Parietal lobe (tissue), 1 donor: ENCODE measurements around the gene MEIS3. TPM values are rescaled to one million over a fixed set of nuclear protein-coding genes. Genes with fewer than 3 reads are reported as not detected.

Experiments used
- total RNA-seq: library from RNA; depleted of rRNA; stranded (reverse); fragments of >200 nt; gene quantifications from one replicate; pipeline ENCODE4 v1.2.3, GENCODE V29; 2014

MEIS3 gene
- total RNA-seq, result 94.8 TPM

DNA sequence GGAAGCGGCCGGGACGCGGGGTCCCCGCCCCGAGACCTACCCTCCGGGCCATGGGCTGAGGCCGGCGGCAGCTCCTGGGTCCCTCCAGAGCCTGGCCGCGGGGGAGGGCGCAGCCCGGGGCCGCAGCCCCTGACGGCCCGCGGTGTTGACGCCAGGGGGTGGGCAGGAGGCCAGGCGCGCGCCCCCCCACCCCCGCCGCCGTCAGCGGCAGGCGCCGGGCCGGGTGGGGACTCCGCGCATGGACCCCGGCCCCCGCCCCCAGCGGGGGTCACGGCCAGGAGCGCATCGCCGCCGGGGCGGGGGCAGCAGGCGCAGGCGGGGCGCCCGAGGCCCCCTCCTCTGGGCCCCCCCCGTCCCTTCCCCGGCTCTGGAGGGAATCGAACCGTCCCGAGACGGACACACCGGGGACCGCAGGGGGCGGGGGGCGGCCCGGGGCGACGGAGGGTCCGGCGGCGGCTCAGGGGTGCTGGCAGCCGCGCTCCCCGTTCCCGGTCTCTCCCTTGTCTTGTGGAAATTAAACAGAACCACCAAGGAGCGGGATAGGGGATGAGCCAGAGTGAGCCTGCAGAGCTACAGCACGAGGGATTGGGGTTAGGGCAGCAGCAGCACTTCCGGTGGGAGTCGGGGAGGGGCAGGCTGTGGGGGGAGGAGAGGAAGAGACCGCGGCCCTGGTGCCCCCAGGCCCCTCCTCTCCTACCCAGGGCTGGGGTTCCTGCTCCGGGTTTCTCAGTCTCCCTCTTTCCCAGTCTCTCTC lies at the start of gene MEIS3:
MEIS3 (minus strand) TSS at position 498 of the 754 bp plus-strand sequence; CDS start at position 52, 446 bp downstream.

Other genes starting within 250 kb of the MEIS3 start
- gene BBC3, start 188.3 kb downstream of the MEIS3 start, total RNA-seq, result 10.3 TPM
- 3.8 TPM for gene CCDC9, start 163.0 kb downstream of the MEIS3 start, total RNA-seq
- 5.0 TPM for gene INAFM1, start 144.6 kb downstream of the MEIS3 start, total RNA-seq
- 0.31 TPM for gene C5AR1, start 109.7 kb downstream of the MEIS3 start, total RNA-seq
- gene C5AR2, start 87.4 kb downstream of the MEIS3 start, total RNA-seq, result under 0.01 TPM
- gene DHX34, start 70.2 kb downstream of the MEIS3 start, total RNA-seq, result 23.2 TPM
- 42.3 TPM for gene SLC8A2, start 52.4 kb upstream of the MEIS3 start, total RNA-seq
- gene KPTN, start 64.7 kb upstream of the MEIS3 start, total RNA-seq, result 6.9 TPM
- gene NAPA, start 95.5 kb upstream of the MEIS3 start, total RNA-seq, result 59.2 TPM
- gene ZNF541, start 153.6 kb upstream of the MEIS3 start, total RNA-seq, result under 0.01 TPM
- gene BICRA, start 189.6 kb upstream of the MEIS3 start, total RNA-seq, result 12.8 TPM